H9 (cell line): Measurements from ENCODE around the gene FSIP1. TPM values are rescaled to one million over a fixed set of nuclear protein-coding genes. Genes with fewer than 3 reads are reported as not detected.

Source experiments
- DNase-seq: peaks from one replicate; pipeline ENCODE4 v3.0.0-alpha.2; 2017
- H2AFZ ChIP-seq: one replicate; pipeline ENCODE4 v1.6.1; 2013; ENCODE audit warnings: mild to moderate bottlenecking, low read length, control low read depth, moderate library complexity
- H2AK5ac ChIP-seq: 2 replicates; pipeline ENCODE4 v1.6.1; 2013; ENCODE audit warnings: low read length, control low read depth, mixed read lengths; ENCODE audit not compliant: insufficient read length
- H2BK120ac ChIP-seq: one replicate; pipeline ENCODE4 v1.6.1; 2013; ENCODE audit warnings: low read depth, mild to moderate bottlenecking, low read length, control low read depth, inconsistent platforms; ENCODE audit not compliant: poor library complexity, severe bottlenecking
- H2BK12ac ChIP-seq: 2 replicates; pipeline ENCODE4 v1.6.1; 2013; ENCODE audit warnings: low read length, control low read depth, mixed read lengths, low read depth; ENCODE audit not compliant: insufficient read length
- H2BK15ac ChIP-seq: 2 replicates; pipeline ENCODE4 v1.6.1; 2013; ENCODE audit warnings: low read depth, low read length, control low read depth
- H2BK20ac ChIP-seq: one replicate; pipeline ENCODE4 v1.6.1; 2013; ENCODE audit warnings: low read depth, mild to moderate bottlenecking, low read length, control low read depth, inconsistent platforms; ENCODE audit not compliant: poor library complexity, severe bottlenecking
- H2BK5ac ChIP-seq: 2 replicates; pipeline ENCODE4 v1.6.1; 2013; ENCODE audit warnings: low read length, control low read depth, mixed read lengths; ENCODE audit not compliant: insufficient read length
- H3K14ac ChIP-seq: 2 replicates; pipeline ENCODE4 v1.6.1; 2013; ENCODE audit warnings: low read length, control low read depth; ENCODE audit not compliant: insufficient read depth
- H3K18ac ChIP-seq: 2 replicates; pipeline ENCODE4 v1.6.1; 2013; ENCODE audit warnings: low read depth, mild to moderate bottlenecking, mixed read lengths, low read length, control low read depth; ENCODE audit not compliant: insufficient read length
- H3K23ac ChIP-seq: 2 replicates; pipeline ENCODE4 v1.6.1; 2013; ENCODE audit warnings: low read length, control low read depth, mixed read lengths, low read depth; ENCODE audit not compliant: insufficient read length
- H3K23me2 ChIP-seq: 2 replicates; pipeline ENCODE4 v1.6.1; 2013; ENCODE audit warnings: low read depth, mild to moderate bottlenecking, mixed read lengths, low read length, control low read depth; ENCODE audit not compliant: insufficient read length, poor library complexity, severe bottlenecking
- H3K27ac ChIP-seq: 2 replicates; pipeline ENCODE4 v1.5.1; 2013; ENCODE audit warnings: low read length, control low read depth, mixed read lengths, low read depth; ENCODE audit not compliant: insufficient read length
- H3K27me3 ChIP-seq: 2 replicates; pipeline ENCODE4 v1.6.1; 2013; ENCODE audit warnings: low read length, control low read depth, inconsistent platforms; ENCODE audit not compliant: insufficient read depth
- H3K4ac ChIP-seq: 2 replicates; pipeline ENCODE4 v1.6.1; 2013; ENCODE audit warnings: low read depth, mild to moderate bottlenecking, control low read depth, inconsistent platforms, low read length, moderate library complexity
- H3K4me1 ChIP-seq: 2 replicates; pipeline ENCODE4 v1.6.1; 2013; ENCODE audit warnings: low read length, control low read depth, inconsistent platforms; ENCODE audit not compliant: insufficient read depth
- H3K4me2 ChIP-seq: 2 replicates; pipeline ENCODE4 v1.6.1; 2013; ENCODE audit warnings: low read length, control low read depth, mixed read lengths; ENCODE audit not compliant: insufficient read length, insufficient read depth
- H3K56ac ChIP-seq: 2 replicates; pipeline ENCODE4 v1.6.1; 2013; ENCODE audit warnings: low read depth, mild to moderate bottlenecking, mixed read lengths, low read length, control low read depth; ENCODE audit not compliant: insufficient read length
- H3K79me1 ChIP-seq: 2 replicates; pipeline ENCODE4 v1.6.1; 2013; ENCODE audit warnings: low read depth, mild to moderate bottlenecking, moderate library complexity, low read length, control low read depth, inconsistent platforms; ENCODE audit not compliant: insufficient read depth, poor library complexity, severe bottlenecking
- H3K79me2 ChIP-seq: 2 replicates; pipeline ENCODE4 v1.6.1; 2013; ENCODE audit warnings: low read length, control low read depth, inconsistent platforms; ENCODE audit not compliant: insufficient read depth
- H3K9ac ChIP-seq: 2 replicates; pipeline ENCODE4 v1.6.1; 2013; ENCODE audit warnings: low read length, control low read depth, mixed read lengths; ENCODE audit not compliant: insufficient read length; ENCODE audit errors: extremely low read depth
- H3K9me3 ChIP-seq: one replicate; pipeline ENCODE4 v1.6.1; 2013; ENCODE audit warnings: low read depth, low read length, inconsistent platforms; ENCODE audit not compliant: control insufficient read depth
- H3T11ph ChIP-seq: one replicate; pipeline ENCODE4 v1.6.1; 2013; ENCODE audit warnings: mild to moderate bottlenecking, low read length, control low read depth, inconsistent platforms
- H4K20me1 ChIP-seq: one replicate; pipeline ENCODE4 v1.6.1; 2013; ENCODE audit not compliant: control insufficient read depth, insufficient read length, insufficient read depth
- H4K5ac ChIP-seq: 2 replicates; pipeline ENCODE4 v1.6.1; 2013; ENCODE audit warnings: low read depth, mild to moderate bottlenecking, mixed read lengths, low read length, control low read depth; ENCODE audit not compliant: insufficient read length
- H4K8ac ChIP-seq: replicated peaks from 2 replicates; pipeline ENCODE4 v1.6.1; 2013; ENCODE audit warnings: low read length, control low read depth, mixed read lengths, low read depth; ENCODE audit not compliant: insufficient read length
- H4K91ac ChIP-seq: 2 replicates; pipeline ENCODE4 v1.6.1; 2013; ENCODE audit warnings: low read depth, mild to moderate bottlenecking, moderate library complexity, mixed read lengths, low read length, control low read depth; ENCODE audit not compliant: insufficient read length
- H3K27ac Mint-ChIP-seq, 3 experiments: 2 replicates in 2 of 3; 3 replicates in 1 of 3; pipeline ENCODE4 v1.8.0; 2020 to 2021; ENCODE audit warnings: mixed read lengths in 3 of 3, mild to moderate bottlenecking in 1 of 3, moderate library complexity in 1 of 3
- H3K27me3 Mint-ChIP-seq: 2 replicates; pipeline ENCODE4 v1.8.0; 2021; ENCODE audit warnings: low read depth, mild to moderate bottlenecking, moderate library complexity, mixed read lengths
- H3K36me3 Mint-ChIP-seq, 3 experiments: 2 replicates in 2 of 3; 3 replicates in 1 of 3; pipeline ENCODE4 v1.8.0; 2020 to 2021; ENCODE audit warnings: low read depth in 3 of 3, mixed read lengths in 3 of 3; ENCODE audit not compliant: insufficient read depth in 1 of 3
- H3K4me1 Mint-ChIP-seq, 2 experiments: 2 replicates each; pipeline ENCODE4 v1.8.0; 2020; ENCODE audit warnings: mixed read lengths in 2 of 2
- H3K4me3 Mint-ChIP-seq, 2 experiments: 2 replicates in 1 of 2; 3 replicates in 1 of 2; pipeline ENCODE4 v1.8.0; 2020 to 2021; ENCODE audit warnings: mild to moderate bottlenecking in 2 of 2, mixed read lengths in 2 of 2, moderate library complexity in 1 of 2
- H3K9me3 Mint-ChIP-seq, 2 experiments: 2 replicates in 1 of 2; 3 replicates in 1 of 2; pipeline ENCODE4 v1.8.0; 2020; ENCODE audit warnings: mild to moderate bottlenecking in 2 of 2, mixed read lengths in 2 of 2, moderate library complexity in 1 of 2
- CTCF ChIP-seq: fragments of 200-600 bp; sonication (generic); conservative IDR thresholded peaks from 3 replicates; pipeline ENCODE4 v1.8.0; 2021; ENCODE audit warnings: antibody characterized with exemption, mild to moderate bottlenecking
- WGBS: extraction: QIAGEN DNeasy Blood & Tissue Kit; methylation state at CpG from one replicate; pipeline ENCODE4 v1.1.7; 2013; ENCODE audit warnings: missing lambda C conversion rate, low lambda C conversion rate, mixed read lengths; ENCODE audit not compliant: insufficient read length; ENCODE audit errors: extremely low coverage; 5-methylcytosine and 5-hydroxymethylcytosine counted together
- total RNA-seq: library from RNA; stranded (reverse); gene quantifications from 2 replicates; pipeline ENCODE4 v1.2.1, GENCODE V29; 2021

The FSIP1 gene
- total RNA-seq, 1 experiment from 2014 or later: 0.96 TPM

- Histone ChIP-seq H3K18ac (no peak overlapping the region), H3K27ac (no peak overlapping the region), H3K79me1 (peaks cover 10% of the 10 kb centered on the region), H3K9me3 (no peaks in the 10 kb centered on the region), H3K14ac (no peak overlapping the region), H2BK120ac (no peak overlapping the region), H3K23ac (no peak overlapping the region), H2BK12ac (no peak overlapping the region), H4K8ac (no peak overlapping the region), H3K56ac (no peak overlapping the region), H3K79me2 (peaks cover 39% of the 10 kb centered on the region; the same call in 1 of the 2 replicates), H2BK5ac (no peak overlapping the region), H3K23me2 (no peaks in the 10 kb centered on the region), H3K27me3 (no peaks in the 10 kb centered on the region), H3K4me2 (no peak overlapping the region), H3K4ac (no peak overlapping the region), H3K4me1 (peaks cover 17% of the 10 kb centered on the region), H2BK20ac (no peak overlapping the region), H2BK15ac (no peak overlapping the region), H2AFZ (no peak overlapping the region), H4K20me1 (no peaks in the 10 kb centered on the region), H4K5ac (no peak overlapping the region), H3K9ac (no peak overlapping the region), H2AK5ac (no peak overlapping the region), H3T11ph (no peak overlapping the region), H4K91ac (no peak overlapping the region)
- no CpG with 5 or more reads among the region's 3 CpGs for WGBS
- no peak overlapping the region for H3K4me3 Mint-ChIP-seq
- peaks cover 12 to 15% (median 12%) of the 10 kb centered on the region in 3 experiments for H3K36me3 Mint-ChIP-seq
- peaks cover 5 to 6% of the 10 kb centered on the region in 2 experiments; a peak in 3 of 5 replicates for H3K9me3 Mint-ChIP-seq
- TF ChIP-seq CTCF: no peak
- peak overlapping the region in 2 of 3 experiments; percentile 79 to 81; a peak in 2 of 7 replicates for H3K27ac Mint-ChIP-seq
- peaks cover 55 to 75% of the 10 kb centered on the region in 2 experiments for H3K4me1 Mint-ChIP-seq
- DNase-seq: no peak
- no peaks in the 10 kb centered on the region for H3K27me3 Mint-ChIP-seq
Measured at GRCh38 chr15:39819533-39819932, 36.9 kb upstream of the FSIP1 start.
